ACC112 (cell line): ENCODE data around the gene PFKM.
A peak's percentile ranks its signal among the peaks of the same experiment; 100 is the strongest.
"Not testable (repeated sequence)": the region's sequence is repeated elsewhere in the genome, so short reads cannot be mapped to it uniquely, and the experiment has no call there.

Experiments used
- H2AFZ ChIP-seq: fragments of 200-600 bp; sonication (generic); one replicate; pipeline ENCODE4 v1.6.0; 2017; ENCODE audit warnings: antibody characterized with exemption, low read length; ENCODE audit not compliant: unreplicated experiment
- H3K27ac ChIP-seq: fragments of 200-600 bp; sonication (generic); 2 replicates; pipeline ENCODE4 v1.5.1; 2014; ENCODE audit warnings: low read depth, mild to moderate bottlenecking, antibody characterized with exemption, low read length, moderate library complexity
- H3K27me3 ChIP-seq: fragments of 200-600 bp; sonication (generic); 2 replicates; pipeline ENCODE4 v1.6.1; 2014; ENCODE audit warnings: mild to moderate bottlenecking, antibody characterized with exemption, low read length, moderate library complexity, mixed read lengths; ENCODE audit not compliant: insufficient read depth
- H3K36me3 ChIP-seq: fragments of 200-600 bp; sonication (generic); 2 replicates; pipeline ENCODE4 v1.6.1; 2016; ENCODE audit warnings: mild to moderate bottlenecking, antibody characterized with exemption, low read length, moderate library complexity, mixed read lengths; ENCODE audit not compliant: insufficient read depth
- H3K4me1 ChIP-seq: fragments of 200-600 bp; sonication (generic); one replicate; pipeline ENCODE4 v1.6.1; 2016; ENCODE audit warnings: low read length, mixed read lengths; ENCODE audit not compliant: insufficient read depth, unreplicated experiment, control insufficient read depth
- H3K4me3 ChIP-seq: fragments of 200-600 bp; sonication (generic); 2 replicates; pipeline ENCODE4 v1.5.1; 2014; ENCODE audit warnings: mild to moderate bottlenecking, low read depth, low read length
- H3K79me2 ChIP-seq: fragments of 200-600 bp; sonication (generic); one replicate; pipeline ENCODE4 v1.6.0; 2016; ENCODE audit warnings: low read length; ENCODE audit not compliant: control insufficient read depth, unreplicated experiment, insufficient read depth

The PFKM gene

DNA sequence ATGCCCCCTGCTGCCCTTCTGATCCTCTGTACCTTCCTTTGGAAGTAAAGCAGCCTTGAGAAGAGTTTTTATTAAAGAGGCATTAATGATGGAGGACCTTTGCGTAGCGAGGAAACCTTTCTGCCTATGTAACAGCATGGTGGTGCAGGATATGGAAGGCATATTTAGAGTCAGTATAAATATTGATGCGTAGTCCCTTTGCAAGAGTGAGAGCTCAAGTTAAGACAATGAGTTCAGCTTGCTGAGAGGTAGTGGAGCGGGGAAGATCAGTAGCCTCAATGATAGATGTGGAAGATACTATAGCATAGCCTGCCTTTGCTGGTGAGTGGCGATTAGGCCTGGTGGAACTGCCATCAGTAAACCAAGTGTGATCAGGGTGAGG lies 7.9 kb upstream of the PFKM start:
- H3K4me1 ChIP-seq, H3K4me3 ChIP-seq: not testable (repeated sequence)

DNA sequence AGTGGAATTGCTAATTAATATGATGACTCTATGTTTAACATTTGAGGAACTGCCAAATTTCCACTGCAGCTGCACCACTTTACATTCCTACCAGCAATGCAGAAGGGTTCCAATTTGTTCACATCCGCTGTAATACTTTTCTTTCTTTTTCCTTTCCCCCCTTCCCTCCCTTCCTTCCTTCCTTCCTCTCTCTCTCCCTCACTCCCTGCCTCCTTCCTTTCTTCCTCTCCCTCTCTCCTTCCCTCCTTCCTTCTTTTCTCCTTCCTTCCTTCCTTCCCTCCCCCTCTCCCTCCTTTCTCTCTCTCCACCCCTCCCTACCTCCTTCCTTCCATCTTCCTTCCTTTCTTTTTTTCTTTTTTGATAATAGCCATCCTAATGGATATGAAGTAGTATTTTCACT lies 3.2 kb upstream of the PFKM start:
- Histone ChIP-seq H3K27ac (no peak overlapping the region), H3K79me2 (peaks cover 14% of the 10 kb centered on the region), H3K27me3 (no peaks in the 10 kb centered on the region), H2AFZ (no peak overlapping the region), H3K36me3 (no peaks in the 10 kb centered on the region), H3K4me3 (no peak overlapping the region), H3K4me1 (peaks cover 17% of the 10 kb centered on the region)

More for the DNA sequence above, 7.9 kb upstream of the PFKM start:
- not testable (repeated sequence) for H3K79me2 ChIP-seq, H2AFZ ChIP-seq, H3K27me3 ChIP-seq, H3K36me3 ChIP-seq, H3K27ac ChIP-seq

DNA sequence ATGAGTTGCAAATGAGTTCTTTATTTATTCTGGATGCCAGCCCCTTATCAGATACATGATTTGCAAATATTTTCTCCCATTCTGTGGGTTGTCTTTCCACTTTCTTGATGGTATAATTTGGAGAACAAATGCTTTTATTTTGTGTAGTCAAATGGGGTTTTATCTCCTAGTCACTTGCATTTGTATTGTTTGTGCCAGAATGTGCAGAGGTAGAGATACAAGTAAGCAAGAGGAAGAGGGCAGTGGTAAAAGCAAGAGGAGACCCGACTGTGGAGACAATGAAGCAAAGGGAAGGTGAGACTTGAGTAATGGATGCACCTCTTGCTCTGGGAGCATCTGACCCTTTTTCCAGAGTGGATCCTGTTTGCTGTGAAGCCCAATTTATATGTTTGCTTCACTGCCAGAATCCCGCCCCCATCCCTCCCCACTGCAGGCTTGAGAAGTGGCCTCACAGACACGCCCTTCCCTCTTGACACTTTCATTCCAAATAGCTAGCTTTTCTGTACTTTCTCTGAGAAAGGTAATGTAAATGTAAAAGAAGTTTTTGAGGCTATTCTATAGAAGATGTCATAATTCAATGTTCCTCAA lies 786 bp upstream of the PFKM start:
- Histone ChIP-seq H2AFZ (peak overlapping the region; percentile 88), H3K4me1 (peaks cover 17% of the 10 kb centered on the region), H3K79me2 (peaks cover 25% of the 10 kb centered on the region), H3K27me3 (no peaks in the 10 kb centered on the region), H3K27ac (no peak overlapping the region), H3K36me3 (no peaks in the 10 kb centered on the region), H3K4me3 (peak overlapping the region; percentile 92)

DNA sequence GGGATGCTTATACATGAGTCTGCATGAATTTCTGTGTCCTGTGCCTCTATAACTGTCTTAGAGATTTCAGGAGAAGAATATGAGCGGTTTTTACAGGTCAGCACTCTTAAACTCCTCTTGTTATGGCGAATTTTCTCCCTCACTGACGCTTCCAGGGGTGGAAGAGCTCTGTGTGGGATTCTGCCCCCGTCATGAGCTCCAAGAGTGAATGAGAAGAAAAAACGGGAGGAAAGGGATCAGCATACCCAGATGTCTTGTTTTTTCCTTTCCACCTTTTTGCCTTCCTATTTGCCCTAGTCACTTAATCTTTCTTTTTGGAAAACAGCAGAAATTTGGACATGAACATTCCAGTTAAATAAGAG lies 651 bp downstream of the PFKM start:
- Histone ChIP-seq H3K27me3 (no peaks in the 10 kb centered on the region), H3K4me1 (peaks cover 17% of the 10 kb centered on the region), H3K4me3 (peak overlapping the region; percentile 92), H2AFZ (peak overlapping the region; percentile 72), H3K79me2 (peaks cover 25% of the 10 kb centered on the region), H3K27ac (peak overlapping the region; percentile 23; the same call in 1 of the 2 replicates), H3K36me3 (peaks cover 13% of the 10 kb centered on the region)

DNA sequence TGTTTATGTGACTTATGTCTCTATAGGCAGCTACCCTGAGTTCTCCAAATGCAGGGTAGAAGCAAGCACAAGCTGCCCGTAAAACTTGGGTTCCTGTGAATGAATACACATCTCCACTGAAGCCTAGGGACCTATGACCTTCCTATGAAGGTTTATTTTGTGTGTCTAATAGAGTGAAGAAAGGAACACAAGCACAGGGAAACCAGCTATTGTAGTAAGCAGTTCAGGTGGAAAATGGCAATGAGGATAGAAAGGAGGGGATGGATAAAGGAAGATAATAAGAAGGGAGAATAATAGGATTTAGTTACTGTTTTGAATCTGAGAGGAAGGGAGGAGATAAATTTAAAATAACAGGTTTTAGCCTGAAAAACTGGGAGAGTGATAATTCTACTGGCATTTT lies 2.4 kb downstream of the PFKM start:
- Histone ChIP-seq H2AFZ (no peak overlapping the region), H3K4me1 (peaks cover 17% of the 10 kb centered on the region), H3K27me3 (no peaks in the 10 kb centered on the region), H3K79me2 (peaks cover 25% of the 10 kb centered on the region), H3K36me3 (peaks cover 23% of the 10 kb centered on the region), H3K4me3 (no peak overlapping the region), H3K27ac (no peak overlapping the region)

DNA sequence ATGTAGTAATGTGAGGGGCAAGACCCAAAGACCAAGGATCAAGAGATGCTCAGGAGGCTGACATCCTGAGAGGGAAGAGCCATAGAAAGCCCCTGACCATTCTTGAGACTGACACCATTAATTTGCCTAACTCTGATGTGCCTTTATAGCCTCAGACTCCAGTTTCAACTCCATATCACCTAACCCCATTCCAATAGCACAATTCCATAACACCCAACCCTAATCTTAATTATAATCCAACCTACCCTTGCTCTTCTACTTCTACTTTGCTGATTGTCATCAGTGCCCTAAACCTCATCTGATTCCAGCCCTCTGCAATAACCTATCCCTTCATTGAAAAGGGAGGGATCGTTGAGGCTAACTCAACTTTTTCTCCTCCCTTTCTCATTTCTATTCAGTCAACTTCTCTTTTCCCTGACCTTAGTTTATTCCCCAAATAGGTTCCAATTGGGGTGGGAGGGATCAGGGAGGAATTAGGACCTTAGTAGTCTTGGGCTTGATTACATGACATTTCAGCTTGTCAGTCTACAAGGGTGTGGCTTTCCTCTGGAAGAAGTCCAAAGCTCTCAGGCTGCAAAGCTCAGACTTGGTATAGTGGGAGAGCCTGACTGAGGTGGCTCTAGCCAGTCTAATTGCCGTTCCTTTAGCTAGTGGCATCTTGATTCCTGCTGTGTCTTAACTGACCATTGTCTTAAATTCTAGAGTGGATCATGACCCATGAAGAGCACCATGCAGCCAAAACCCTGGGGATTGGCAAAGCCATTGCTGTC lies 3.1 kb downstream of the PFKM start:
- Histone ChIP-seq H3K4me1 (peaks cover 17% of the 10 kb centered on the region), H3K27ac (no peak overlapping the region), H3K36me3 (peaks cover 28% of the 10 kb centered on the region), H3K4me3 (no peak overlapping the region), H2AFZ (no peak overlapping the region), H3K27me3 (no peaks in the 10 kb centered on the region), H3K79me2 (peaks cover 25% of the 10 kb centered on the region)

DNA sequence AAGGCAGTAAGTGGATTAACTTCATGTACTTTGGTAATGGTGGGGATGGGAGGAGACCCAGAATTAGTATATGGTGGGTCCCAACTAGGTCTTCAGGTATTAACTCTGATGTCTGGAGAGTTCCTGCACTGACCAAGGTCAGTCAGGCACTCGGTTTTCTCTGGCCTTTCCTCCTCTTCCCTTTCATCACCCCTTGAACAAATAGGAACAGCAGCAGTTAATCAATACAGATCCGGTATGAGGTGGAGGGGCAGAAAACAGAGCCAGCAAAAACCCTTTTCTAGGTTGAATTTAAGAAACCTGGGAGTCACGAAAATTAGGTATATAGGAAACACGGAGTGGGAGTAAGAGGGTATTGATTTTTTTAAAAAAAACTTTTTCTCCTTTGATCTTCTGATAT lies 4.0 kb downstream of the PFKM start:
- Histone ChIP-seq H3K4me3 (no peak overlapping the region), H3K4me1 (peaks cover 16% of the 10 kb centered on the region), H3K27ac (no peak overlapping the region), H2AFZ (no peak overlapping the region), H3K36me3 (peaks cover 34% of the 10 kb centered on the region), H3K79me2 (peaks cover 27% of the 10 kb centered on the region), H3K27me3 (no peaks in the 10 kb centered on the region)

DNA sequence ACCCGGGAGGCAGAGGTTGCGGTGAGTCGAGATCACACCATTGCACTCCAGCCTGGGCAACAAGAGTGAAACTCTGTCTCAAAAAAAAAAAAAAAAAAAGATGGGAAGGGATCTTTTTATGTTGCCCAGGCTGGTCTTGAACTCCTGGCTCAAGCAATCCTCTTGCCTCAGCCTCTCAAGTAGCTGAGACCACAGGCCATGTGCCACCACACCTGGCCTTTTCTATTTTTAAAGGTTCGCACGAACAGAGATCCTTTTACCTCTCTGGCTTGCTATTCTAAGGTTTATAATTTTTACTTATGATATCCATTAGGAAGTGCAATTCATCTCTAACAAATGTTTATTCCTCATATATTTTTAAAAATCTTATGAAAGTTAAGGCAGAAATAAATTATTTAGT lies 6.4 kb downstream of the PFKM start:
- Histone ChIP-seq H3K36me3 (peaks cover 45% of the 10 kb centered on the region), H3K79me2 (peaks cover 19% of the 10 kb centered on the region)
- H3K27me3 ChIP-seq, H2AFZ ChIP-seq, H3K4me3 ChIP-seq, H3K4me1 ChIP-seq, H3K27ac ChIP-seq: not testable (repeated sequence)

DNA sequence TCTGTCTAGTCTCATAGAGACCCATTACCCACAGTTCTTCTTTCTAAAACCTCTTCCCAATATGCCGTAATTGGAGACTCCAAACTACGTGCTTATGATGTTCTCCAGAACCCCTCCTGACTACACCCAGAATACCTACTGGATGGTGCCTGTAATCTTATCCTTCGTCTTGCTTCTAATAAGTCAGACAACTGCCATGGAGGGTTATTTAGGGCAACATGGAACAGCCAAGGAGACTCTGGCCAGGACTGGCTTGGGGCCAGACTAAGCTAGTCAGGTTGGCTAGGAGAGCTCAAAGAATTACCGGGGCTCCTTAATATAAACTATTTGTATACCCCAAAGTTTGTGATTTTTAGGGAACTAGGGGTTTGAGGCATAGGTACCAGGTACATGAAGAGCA lies 6.8 kb downstream of the PFKM start:
- Histone ChIP-seq H3K4me1 (no peaks in the 10 kb centered on the region), H3K4me3 (no peak overlapping the region), H3K36me3 (peaks cover 45% of the 10 kb centered on the region), H3K79me2 (peaks cover 15% of the 10 kb centered on the region), H2AFZ (no peak overlapping the region), H3K27ac (no peak overlapping the region), H3K27me3 (no peaks in the 10 kb centered on the region)

DNA sequence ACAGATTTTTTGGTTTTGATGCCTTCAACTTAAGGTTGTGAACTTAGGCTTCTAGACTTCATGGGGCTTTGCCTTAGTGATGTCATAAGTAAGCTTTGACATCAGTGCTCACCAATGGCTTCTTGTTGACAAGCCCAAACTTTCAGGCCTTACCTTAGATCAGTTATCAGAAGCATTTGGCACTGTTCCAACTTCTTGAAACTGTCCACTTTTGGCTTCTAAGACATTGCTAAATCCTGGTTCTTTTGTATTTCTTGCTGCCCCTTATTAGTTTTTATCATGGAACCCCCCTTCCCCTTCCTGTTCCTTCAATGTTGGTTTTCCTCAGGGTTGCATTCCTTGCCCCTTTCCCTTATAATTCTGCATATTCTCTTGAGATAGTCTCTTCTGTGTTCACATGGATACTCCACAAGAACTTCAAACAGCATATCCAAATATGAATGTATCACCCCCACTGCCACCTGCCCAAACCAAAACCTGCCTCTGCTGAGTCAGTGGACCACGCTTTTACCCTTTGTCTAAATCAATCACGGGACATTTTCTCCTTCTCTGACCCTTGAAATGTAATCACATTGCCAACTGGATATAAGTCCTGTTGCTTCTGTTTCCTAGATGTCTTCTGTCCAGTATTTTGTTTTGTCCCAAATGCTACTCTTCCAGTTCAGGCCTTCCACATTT lies 7.9 kb downstream of the PFKM start:
- Histone ChIP-seq H2AFZ (no peak overlapping the region), H3K36me3 (peaks cover 52% of the 10 kb centered on the region), H3K79me2 (peaks cover 4% of the 10 kb centered on the region), H3K4me3 (no peak overlapping the region), H3K4me1 (no peaks in the 10 kb centered on the region), H3K27ac (no peak overlapping the region), H3K27me3 (no peaks in the 10 kb centered on the region)

DNA sequence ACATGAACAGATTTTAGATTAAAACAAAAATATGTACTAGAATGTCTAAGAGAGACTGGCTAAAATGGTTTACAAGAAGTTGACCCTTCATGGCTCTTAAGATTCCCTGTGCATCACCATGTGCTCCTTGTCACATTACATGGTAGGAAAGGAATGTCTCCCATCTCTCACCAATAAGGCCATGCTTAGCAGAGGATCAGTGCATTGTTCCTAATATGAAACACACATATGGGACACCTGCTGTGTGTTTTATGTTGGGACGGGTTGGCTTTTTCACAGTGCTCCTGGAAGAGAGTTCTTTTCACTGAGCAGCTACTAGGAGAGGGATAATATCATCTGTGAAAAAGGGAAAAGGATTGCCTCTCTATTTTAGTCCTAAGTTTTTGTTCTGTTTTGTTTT lies 9.6 kb downstream of the PFKM start:
- Histone ChIP-seq H3K4me1 (no peaks in the 10 kb centered on the region), H3K36me3 (peaks cover 55% of the 10 kb centered on the region), H3K4me3 (no peak overlapping the region), H3K27me3 (no peaks in the 10 kb centered on the region), H3K79me2 (peaks cover 4% of the 10 kb centered on the region), H2AFZ (no peak overlapping the region), H3K27ac (no peak overlapping the region)
